ENCODE results near the gene GDA. TPM values are rescaled to one million over a fixed set of nuclear protein-coding genes. Genes with fewer than 3 reads are reported as not detected.

GDA gene
- total and polyA plus RNA-seq, 7 donors = 0.07 to 0.52 (median 0.16) TPM

DNA sequence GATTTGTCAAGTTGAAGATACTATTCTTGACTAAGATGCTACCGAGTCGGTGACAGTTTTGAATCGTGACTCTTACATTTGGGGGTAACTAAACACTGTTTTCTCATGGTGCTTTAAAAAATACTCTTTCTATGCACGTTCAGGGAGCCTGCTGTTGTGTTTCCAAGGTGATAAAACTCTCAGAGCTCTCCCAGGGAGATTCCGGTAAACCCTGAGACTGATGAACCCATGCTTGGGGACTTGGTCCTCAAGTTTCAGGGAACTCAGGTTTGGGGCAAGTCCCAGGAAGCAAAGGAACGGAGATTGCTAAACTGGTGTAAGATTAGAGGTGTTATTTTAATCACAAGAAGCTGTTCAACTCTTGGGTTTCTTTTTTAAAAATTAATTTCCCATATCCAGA lies 1.4 kb downstream of the GDA start:
- WGBS, 3 donors = 55 to 67% (median 57%) methylated on average over 6 of the region's 6 CpGs
- TF ChIP-seq, protein P1, sequence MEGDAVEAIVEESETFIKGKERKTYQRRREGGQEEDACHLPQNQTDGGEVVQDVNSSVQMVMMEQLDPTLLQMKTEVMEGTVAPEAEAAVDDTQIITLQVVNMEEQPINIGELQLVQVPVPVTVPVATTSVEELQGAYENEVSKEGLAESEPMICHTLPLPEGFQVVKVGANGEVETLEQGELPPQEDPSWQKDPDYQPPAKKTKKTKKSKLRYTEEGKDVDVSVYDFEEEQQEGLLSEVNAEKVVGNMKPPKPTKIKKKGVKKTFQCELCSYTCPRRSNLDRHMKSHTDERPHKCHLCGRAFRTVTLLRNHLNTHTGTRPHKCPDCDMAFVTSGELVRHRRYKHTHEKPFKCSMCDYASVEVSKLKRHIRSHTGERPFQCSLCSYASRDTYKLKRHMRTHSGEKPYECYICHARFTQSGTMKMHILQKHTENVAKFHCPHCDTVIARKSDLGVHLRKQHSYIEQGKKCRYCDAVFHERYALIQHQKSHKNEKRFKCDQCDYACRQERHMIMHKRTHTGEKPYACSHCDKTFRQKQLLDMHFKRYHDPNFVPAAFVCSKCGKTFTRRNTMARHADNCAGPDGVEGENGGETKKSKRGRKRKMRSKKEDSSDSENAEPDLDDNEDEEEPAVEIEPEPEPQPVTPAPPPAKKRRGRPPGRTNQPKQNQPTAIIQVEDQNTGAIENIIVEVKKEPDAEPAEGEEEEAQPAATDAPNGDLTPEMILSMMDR (IDR thresholded peaks at IDR 0.05) = no peak
- H3K36me3 ChIP-seq (ENCODE audit: insufficient read depth in 1 of 2, low read depth in 1 of 2) = no peaks in the 10 kb centered on the region
- ATAC-seq (no peak), DNase-seq (no peak)
- no peaks in the 10 kb centered on the region for H3K9me3 ChIP-seq
- peaks cover 0 to 12% (median 0%) of the 10 kb centered on the region in 3 donors for H3K27me3 ChIP-seq (ENCODE audit: insufficient read depth in 3 of 3, low read length in 2 of 3)
- no peak overlapping the region for H3K27ac ChIP-seq
- intact Hi-C loops (cut with DNase I) = no loop called here
- H3K4me3 ChIP-seq = no peak overlapping the region
- peaks cover 3% of the 10 kb centered on the region for H3K4me1 ChIP-seq

DNA sequence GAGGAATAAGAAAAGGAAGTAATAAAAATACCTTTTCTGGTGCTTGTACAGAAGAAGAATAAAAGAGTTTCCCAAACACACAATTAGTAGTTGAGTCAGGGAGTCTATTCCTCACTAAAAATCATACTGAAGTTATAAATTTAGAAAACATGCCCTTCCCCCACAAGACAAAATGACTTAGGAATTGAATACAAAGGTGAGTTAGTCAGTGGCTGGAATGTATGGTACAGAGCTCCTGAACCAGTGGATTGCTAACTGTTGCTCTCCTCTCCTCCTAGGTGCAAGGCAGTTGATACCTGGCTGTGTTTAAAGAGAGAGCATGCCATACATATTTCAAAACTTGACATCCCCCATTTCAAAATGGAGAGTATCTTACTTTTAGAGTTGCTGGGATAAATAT lies 1.9 kb downstream of the GDA start:
- Histone ChIP-seq H3K4me3 (no peak overlapping the region), H3K36me3 (ENCODE audit: insufficient read depth in 1 of 2, low read depth in 1 of 2) (no peaks in the 10 kb centered on the region), H3K27me3 (ENCODE audit: insufficient read depth in 3 of 3, low read length in 2 of 3) (peaks cover 0 to 12% (median 0%) of the 10 kb centered on the region in 3 donors), H3K4me1 (peaks cover 3% of the 10 kb centered on the region), H3K27ac (no peak overlapping the region), H3K9me3 (no peaks in the 10 kb centered on the region)
- DNase-seq (no peak), ATAC-seq (no peak)
- TF ChIP-seq, protein P1 (IDR thresholded peaks at IDR 0.05) = no peak
- intact Hi-C loops (cut with DNase I) = no loop called here

DNA sequence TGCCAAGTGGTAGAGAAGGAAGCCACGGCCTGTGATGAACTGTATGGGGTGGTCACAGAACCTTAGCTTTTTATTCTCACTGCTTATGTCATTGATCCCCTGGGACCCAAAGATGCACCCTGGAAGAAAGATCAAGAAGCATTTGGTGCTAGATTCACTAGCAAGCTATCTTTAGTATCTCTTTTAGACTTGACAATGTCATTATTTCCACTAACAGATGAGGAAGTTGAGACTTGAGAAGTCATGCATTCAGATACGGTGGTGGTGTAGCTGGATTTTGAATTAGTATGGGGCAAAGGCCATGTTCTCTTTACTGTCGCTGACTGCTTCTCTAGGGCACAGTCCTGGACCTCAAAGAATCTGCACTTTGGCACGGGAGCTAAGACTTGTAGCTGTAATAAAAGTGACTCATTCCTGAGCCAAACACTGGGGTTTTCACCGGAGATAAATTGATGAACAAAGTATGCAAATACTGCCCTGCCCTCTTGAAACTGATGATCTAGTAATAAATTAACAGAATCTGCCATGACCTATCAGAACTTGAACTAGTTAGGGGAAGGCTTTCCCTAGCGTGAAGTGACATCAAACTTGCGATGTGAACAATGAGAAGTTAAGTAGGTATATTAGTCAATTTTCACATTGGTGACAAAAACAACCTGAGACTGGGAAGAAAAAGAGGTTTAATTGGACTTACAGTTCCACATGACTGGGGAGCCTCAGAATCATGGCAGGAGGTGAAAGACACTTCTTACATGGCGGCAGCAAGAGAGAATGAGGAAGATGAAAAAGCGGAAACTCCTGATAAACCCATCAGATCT lies 5.4 kb downstream of the GDA start:
- DNase-seq (no peak), ATAC-seq (no peak)
- no peaks in the 10 kb centered on the region for H3K36me3 ChIP-seq (ENCODE audit: insufficient read depth in 1 of 2, low read depth in 1 of 2)
- H3K9me3 ChIP-seq = no peaks in the 10 kb centered on the region
- no peak overlapping the region for H3K27ac ChIP-seq
- TF ChIP-seq, protein P1 (IDR thresholded peaks at IDR 0.05) = no peak
- H3K4me3 ChIP-seq = no peak overlapping the region
- intact Hi-C loops (cut with DNase I) = no loop called here
- no peaks in the 10 kb centered on the region for H3K4me1 ChIP-seq
- 71 to 73% (median 72%) methylated on average over 9 of the region's 9 CpGs for WGBS, 3 donors
- peaks cover 0 to 2% (median 0%) of the 10 kb centered on the region in 3 donors for H3K27me3 ChIP-seq (ENCODE audit: insufficient read depth in 3 of 3, low read length in 2 of 3)

DNA sequence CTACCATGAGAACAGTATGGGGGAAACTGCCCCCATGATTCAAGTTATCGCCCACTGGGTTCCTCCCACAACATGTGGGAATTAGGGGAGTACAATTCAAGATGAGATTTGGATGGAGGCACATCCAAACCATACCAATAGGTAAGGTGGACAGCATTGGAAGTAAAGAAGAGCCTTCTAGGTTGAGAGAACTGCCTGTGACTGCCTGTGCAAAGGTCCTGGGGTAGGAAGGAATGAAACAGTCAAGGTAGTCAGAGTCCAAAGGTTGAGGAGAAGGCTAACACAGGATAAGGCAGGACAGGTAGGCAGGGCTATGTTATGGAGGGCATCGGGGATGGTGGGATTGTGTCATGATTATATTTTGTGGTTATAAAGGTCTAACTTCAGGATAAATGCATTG lies 6.1 kb downstream of the GDA start:
- H3K36me3 ChIP-seq (ENCODE audit: insufficient read depth in 1 of 2, low read depth in 1 of 2) = no peaks in the 10 kb centered on the region
- no peaks in the 10 kb centered on the region for H3K4me1 ChIP-seq
- H3K4me3 ChIP-seq = no peak overlapping the region
- intact Hi-C loops (cut with DNase I) = no loop called here
- ATAC-seq (no peak), DNase-seq (no peak)
- 84 to 93% (median 92%) methylated on average over 2 of the region's 2 CpGs for WGBS, 3 donors
- H3K27ac ChIP-seq = no peak overlapping the region
- no peaks in the 10 kb centered on the region for H3K9me3 ChIP-seq
- no peaks in the 10 kb centered on the region for H3K27me3 ChIP-seq (ENCODE audit: insufficient read depth in 3 of 3, low read length in 2 of 3)
- TF ChIP-seq, protein P1 (IDR thresholded peaks at IDR 0.05) = no peak

DNA sequence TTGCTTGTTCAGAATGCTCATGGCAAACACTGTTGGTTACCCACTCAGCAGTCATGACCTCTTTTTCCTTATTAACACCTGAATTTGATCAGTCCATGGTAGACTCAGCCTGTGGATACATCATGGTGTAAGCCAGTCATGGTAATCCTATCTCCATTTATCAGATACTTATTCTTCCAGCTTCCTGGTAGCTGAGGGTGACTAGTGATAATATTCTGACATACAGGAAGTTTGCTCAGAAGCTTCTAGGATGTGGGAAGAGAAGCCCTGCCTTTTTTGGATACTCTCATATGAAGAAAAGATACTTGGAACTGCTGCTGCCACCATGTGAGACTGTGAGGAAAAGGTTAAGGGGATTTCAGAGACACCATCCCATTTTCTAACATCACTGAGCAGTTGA lies 7.3 kb downstream of the GDA start:
- no peaks in the 10 kb centered on the region for H3K27me3 ChIP-seq (ENCODE audit: insufficient read depth in 3 of 3, low read length in 2 of 3)
- TF ChIP-seq, protein P1 (IDR thresholded peaks at IDR 0.05) = no peak

More for the DNA sequence above, 7.3 kb downstream of the GDA start:
- intact Hi-C loops (cut with DNase I) = no loop called here
- Histone ChIP-seq H3K4me1 (no peaks in the 10 kb centered on the region), H3K4me3 (no peak overlapping the region), H3K36me3 (ENCODE audit: insufficient read depth in 1 of 2, low read depth in 1 of 2) (no peaks in the 10 kb centered on the region), H3K27ac (no peak overlapping the region), H3K9me3 (no peaks in the 10 kb centered on the region)
- ATAC-seq (no peak), DNase-seq (no peak)

Measured in psoas muscle (tissue), 8 donors.